H1 (cell line): ENCODE data around the gene TRAF3IP1. TPM values are rescaled to one million over a fixed set of nuclear protein-coding genes. Genes with fewer than 3 reads are reported as not detected.

ENCODE experiments used
- CTCF ChIA-PET: fragments of 300-600 bp; sonication (Branson Sonifier 250); formaldehyde crosslinking; loops from one replicate; lab custom pipeline; 2021; ENCODE audit not compliant: partially characterized antibody; lab: Charles Lee
- POLR2A ChIA-PET: fragments of 300-600 bp; sonication (Branson Sonifier 250); formaldehyde crosslinking; loops from one replicate; lab custom pipeline; 2021; ENCODE audit warnings: inconsistent platforms; ENCODE audit not compliant: partially characterized antibody; lab: Charles Lee
- DNase-seq, 2 experiments: peaks; one replicate each; pipeline versions ENCODE4 v3.0.0 to v3.0.0-alpha.2; 2010 to 2022; ENCODE audit warnings: low spot score in 2 of 2, low read depth in 1 of 2, mixed read lengths in 1 of 2
- FAIRE-seq: peaks from 2 replicates; lab custom pipeline; 2011; peaks lifted over from hg19 to GRCh38; lab: Jason Lieb, UNC
- H2AFZ ChIP-seq: 2 replicates; pipeline ENCODE4 v1.8.1; 2012; ENCODE audit warnings: low read length, inconsistent platforms
- H2AK5ac ChIP-seq: 2 replicates; pipeline ENCODE4 v1.6.1; 2013; ENCODE audit warnings: low read depth, low read length
- H2BK120ac ChIP-seq: replicated peaks from 2 replicates; pipeline ENCODE3; 2013; ENCODE audit warnings: low read depth, low read length, inconsistent platforms
- H2BK12ac ChIP-seq: 2 replicates; pipeline ENCODE4 v1.6.1; 2013; ENCODE audit warnings: low read depth, low read length
- H2BK15ac ChIP-seq: 2 replicates; pipeline ENCODE4 v1.6.1; 2013; ENCODE audit warnings: low read length
- H2BK20ac ChIP-seq: 2 replicates; pipeline ENCODE4 v1.6.1; 2013; ENCODE audit warnings: low read length
- H2BK5ac ChIP-seq: 2 replicates; pipeline ENCODE4 v1.6.1; 2013; ENCODE audit warnings: low read depth, low read length
- H3K14ac ChIP-seq: 2 replicates; pipeline ENCODE4 v1.6.1; 2013; ENCODE audit warnings: inconsistent platforms; ENCODE audit not compliant: insufficient read length
- H3K18ac ChIP-seq: 2 replicates; pipeline ENCODE4 v1.6.1; 2013; ENCODE audit warnings: low read length; ENCODE audit errors: extremely low read depth
- H3K23ac ChIP-seq: 2 replicates; pipeline ENCODE4 v1.6.1; 2013; ENCODE audit warnings: inconsistent platforms; ENCODE audit not compliant: insufficient read length
- H3K23me2 ChIP-seq: 2 replicates; pipeline ENCODE4 v1.6.1; 2013; ENCODE audit warnings: low read depth, low read length
- H3K27ac ChIP-seq: 2 replicates; pipeline ENCODE4 v1.6.1; 2011; ENCODE audit warnings: low read depth, low read length, inconsistent platforms
- H3K27me3 ChIP-seq, 4 experiments: replicated peaks in 1 of 4; 1 replicate in 1 of 4; 2 replicates in 3 of 4; pipeline versions ENCODE4 v1.6.1 to v1.8.1; 2011 to 2013; ENCODE audit warnings: low read length in 3 of 4, mild to moderate bottlenecking in 3 of 4, inconsistent platforms in 2 of 4, mixed read lengths in 2 of 4, moderate library complexity in 1 of 4; ENCODE audit not compliant: control insufficient read depth in 3 of 4, insufficient read depth in 3 of 4; ENCODE audit errors: extremely low read depth in 1 of 4
- H3K36me3 ChIP-seq, 4 experiments: 2 replicates each; pipeline versions ENCODE4 v1.6.1 to v1.8.1; 2011 to 2013; ENCODE audit warnings: mild to moderate bottlenecking in 4 of 4, low read length in 3 of 4, moderate library complexity in 2 of 4, control low read depth in 1 of 4, inconsistent platforms in 1 of 4; ENCODE audit not compliant: insufficient read depth in 4 of 4, control insufficient read depth in 2 of 4
- H3K4ac ChIP-seq: replicated peaks from 2 replicates; pipeline ENCODE3; 2013; ENCODE audit warnings: low read length, low read depth, mixed read lengths, inconsistent platforms; ENCODE audit not compliant: insufficient read length
- H3K4me1 ChIP-seq, 4 experiments: replicated peaks in 1 of 4; 1 replicate in 1 of 4; 2 replicates in 3 of 4; pipeline versions ENCODE4 v1.6.1 to v1.8.1; 2011 to 2013; ENCODE audit warnings: low read length in 3 of 4, inconsistent platforms in 2 of 4, mixed read lengths in 1 of 4; ENCODE audit not compliant: insufficient read depth in 4 of 4, control insufficient read depth in 3 of 4
- H3K4me2 ChIP-seq, 2 experiments: 2 replicates each; pipeline versions ENCODE4 v1.6.1 to v1.8.1; 2011 to 2013; ENCODE audit warnings: low read depth in 2 of 2, low read length in 2 of 2, control low read depth in 1 of 2, inconsistent platforms in 1 of 2, mild to moderate bottlenecking in 1 of 2; ENCODE audit not compliant: insufficient read depth in 1 of 2
- H3K4me3 ChIP-seq, 4 experiments: fragments of 200-600, 300-600 bp in 1 of 4; sonication (generic), shearing (Covaris generic), sonication (Bioruptor Twin) in 1 of 4; 2 replicates each; pipeline versions ENCODE4 v1.5.1 to v1.8.1; 2011 to 2016; ENCODE audit warnings: low read length in 4 of 4, low read depth in 3 of 4, control low read depth in 2 of 4, inconsistent platforms in 2 of 4, mild to moderate bottlenecking in 2 of 4, mixed read lengths in 1 of 4, moderate library complexity in 1 of 4; ENCODE audit not compliant: insufficient read depth in 2 of 4; ENCODE audit errors: extremely low read depth in 1 of 4
- H3K56ac ChIP-seq: replicated peaks from 2 replicates; pipeline ENCODE3; 2013; ENCODE audit warnings: low read depth, mild to moderate bottlenecking, mixed read lengths, low read length, inconsistent platforms; ENCODE audit not compliant: insufficient read length
- H3K79me1 ChIP-seq: 2 replicates; pipeline ENCODE4 v1.6.1; 2013; ENCODE audit warnings: low read depth, low read length, control low read depth
- H3K79me2 ChIP-seq, 2 experiments: 2 replicates each; pipeline versions ENCODE4 v1.6.1 to v1.8.1; 2012 to 2013; ENCODE audit warnings: low read length in 2 of 2, mild to moderate bottlenecking in 2 of 2, inconsistent platforms in 1 of 2; ENCODE audit not compliant: insufficient read depth in 2 of 2, control insufficient read depth in 1 of 2
- H3K9ac ChIP-seq, 4 experiments: replicated peaks in 1 of 4; 1 replicate in 1 of 4; 2 replicates in 3 of 4; pipeline versions ENCODE4 v1.6.1 to v1.8.1; 2011 to 2013; ENCODE audit warnings: low read depth in 3 of 4, low read length in 3 of 4, control low read depth in 2 of 4, mild to moderate bottlenecking in 2 of 4, moderate library complexity in 2 of 4, inconsistent platforms in 1 of 4; ENCODE audit errors: extremely low read depth in 1 of 4
- H3K9me3 ChIP-seq, 2 experiments: 2 replicates each; pipeline versions ENCODE4 v1.6.1 to v1.8.1; 2012 to 2013; ENCODE audit warnings: mild to moderate bottlenecking in 2 of 2, moderate library complexity in 2 of 2, control low read depth in 1 of 2, inconsistent platforms in 1 of 2, low read depth in 1 of 2, low read length in 1 of 2, mixed read lengths in 1 of 2; ENCODE audit not compliant: insufficient read depth in 2 of 2
- H4K20me1 ChIP-seq, 2 experiments: replicated peaks in 1 of 2; 2 replicates each; pipeline versions ENCODE3 to v1.8.1; 2011 to 2013; ENCODE audit warnings: inconsistent platforms in 2 of 2, low read length in 2 of 2, mild to moderate bottlenecking in 1 of 2; ENCODE audit not compliant: insufficient read depth in 2 of 2, control insufficient read depth in 1 of 2
- H4K5ac ChIP-seq: 2 replicates; pipeline ENCODE4 v1.6.1; 2013; ENCODE audit warnings: low read length, low read depth, mixed read lengths, inconsistent platforms; ENCODE audit not compliant: insufficient read length
- H4K8ac ChIP-seq: 2 replicates; pipeline ENCODE4 v1.8.0; 2013; ENCODE audit warnings: mild to moderate bottlenecking, moderate library complexity, low read length, inconsistent platforms; ENCODE audit not compliant: insufficient read depth; ENCODE audit errors: extremely low read depth
- H4K91ac ChIP-seq: replicated peaks from 2 replicates; pipeline ENCODE3; 2013; ENCODE audit warnings: low read length, mixed read lengths, inconsistent platforms; ENCODE audit not compliant: insufficient read length
- CHD2 ChIP-seq: IDR thresholded peaks from 2 replicates; pipeline ENCODE4 v1.6.1; 2012; ENCODE audit warnings: low read length, improper control_type of control experiment
- MAFK ChIP-seq: IDR thresholded peaks from 2 replicates; pipeline ENCODE4 v1.6.1; 2012; ENCODE audit warnings: low read depth, mild to moderate bottlenecking, improper control_type of control experiment, low read length
- SAP30 ChIP-seq: fragments of 300-600 bp; sonication (generic); IDR thresholded peaks from 2 replicates; pipeline ENCODE4 v1.7.1; 2012; ENCODE audit warnings: low read length, moderate library complexity, mild to moderate bottlenecking, inconsistent platforms; ENCODE audit not compliant: insufficient read depth, insufficient replicate concordance
- SIX5 ChIP-seq: IDR thresholded peaks from 2 replicates; pipeline ENCODE4 v1.6.1; 2011; ENCODE audit warnings: mild to moderate bottlenecking, low read depth, low read length
- WGBS, 2 experiments: shearing (Covaris generic) in 1 of 2; methylation state at CpG; one replicate each; pipeline versions ENCODE4 v1.1.6 to v1.1.7; 2013 to 2015; ENCODE audit warnings: low lambda C conversion rate in 2 of 2, mixed read lengths in 2 of 2, inconsistent platforms in 1 of 2, low coverage in 1 of 2, missing lambda C conversion rate in 1 of 2; ENCODE audit not compliant: insufficient replicate concordance in 2 of 2, insufficient coverage in 1 of 2, insufficient read length in 1 of 2; ENCODE audit errors: extremely low coverage in 1 of 2, missing lambda C conversion rate in 1 of 2; 5-methylcytosine and 5-hydroxymethylcytosine counted together
- polyA plus RNA-seq, 7 experiments: library from polyadenylated mRNA; depleted of rRNA in 3 of 7; stranded (reverse) in 5 of 7; unstranded in 2 of 7; fragments of >200 nt in 5 of 7; fragments of 200-250 nt in 2 of 7; gene quantifications; 1 replicate in 5 of 7; 2 replicates in 1 of 7; 4 replicates in 1 of 7; pipeline versions ENCODE4 v1.2.1 to v1.2.3, GENCODE V29; 2011 to 2013; ENCODE audit warnings: missing spikeins in 2 of 7, mixed read lengths in 2 of 7
- total RNA-seq: library from RNA; stranded (reverse); fragmentation: NEBNext Ultra II Directional; extraction: Animal tissue kit (Norgen Biotek cat#: 25700); gene quantifications from 2 replicates; pipeline ENCODE4 v1.2.1, GENCODE V29; 2021
- TF ChIP-seq, protein P1 (sequence below): IDR thresholded peaks from 2 replicates; pipeline ENCODE4 v1.6.1; 2012; ENCODE audit warnings: inconsistent platforms

The TRAF3IP1 gene
- total and polyA plus RNA-seq, 2 of the 8 experiments (the other 6 are each of a cell fraction or from before 2014, with no cell fraction given), result 2.3 to 17.5 TPM

- FAIRE-seq, result no peak
- POLR2A ChIA-PET, result interaction anchor here (0.7 kb wide), 1 partner anchor 10 kb away, joined by 3 read pairs; no protein-coding TSS in a partner anchor
Measured at GRCh38 chr2:238438856-238439849, 118.8 kb downstream of the TRAF3IP1 start.

More at GRCh38 chr2:238438856-238439849, 118.8 kb downstream of the TRAF3IP1 start:
- no peak overlapping the region for H3K14ac ChIP-seq
- no peak overlapping the region for H2BK20ac ChIP-seq
- H3K4me3 ChIP-seq, result no peak overlapping the region
- H4K8ac ChIP-seq, result no peak overlapping the region
- no peak overlapping the region; a peak in 1 of 7 replicates for H3K9ac ChIP-seq
- H2BK5ac ChIP-seq, result no peak overlapping the region
- no peak for DNase-seq
- CTCF ChIA-PET, result interaction anchor here (1.0 to 1.7 kb wide), 2 partner anchors 68 to 87 kb away, joined by 3 read pairs; no protein-coding TSS in a partner anchor
- no peak overlapping the region for H2AFZ ChIP-seq
- H3K4me1 ChIP-seq, result no peaks in the 10 kb centered on the region
- no peak overlapping the region for H2BK120ac ChIP-seq
- no peak overlapping the region for H3K4me2 ChIP-seq
- H4K5ac ChIP-seq, result no peak overlapping the region
- H2BK15ac ChIP-seq, result no peak overlapping the region
- H3K27ac ChIP-seq, result no peak overlapping the region
- H3K9me3 ChIP-seq, result no peaks in the 10 kb centered on the region
- H3K23ac ChIP-seq, result no peak overlapping the region
- peaks cover 9 to 28% of the 10 kb centered on the region in 2 experiments for H4K20me1 ChIP-seq
- H3K27me3 ChIP-seq, result no peaks in the 10 kb centered on the region
- H3K23me2 ChIP-seq, result no peaks in the 10 kb centered on the region
- no peak overlapping the region for H3K56ac ChIP-seq
- peaks cover 3 to 32% (median 9%) of the 10 kb centered on the region in 4 experiments; a peak in 6 of 8 replicates for H3K36me3 ChIP-seq
- H3K79me1 ChIP-seq, result peaks cover 13% of the 10 kb centered on the region
- no peak overlapping the region for H2AK5ac ChIP-seq
- H3K79me2 ChIP-seq, result peaks cover 8 to 69% of the 10 kb centered on the region in 2 experiments
- no peak overlapping the region for H4K91ac ChIP-seq
- no peak overlapping the region for H3K4ac ChIP-seq
- 90% methylated on average over 24 of the region's 24 CpGs; no CpG with 5 or more reads in 1 of the 2 experiments for WGBS, 2 experiments
- H2BK12ac ChIP-seq, result no peak overlapping the region
- TF ChIP-seq MAFK (no peak), SIX5 (no peak), SAP30 (no peak), CHD2 (no peak)
- TF ChIP-seq, protein P1, sequence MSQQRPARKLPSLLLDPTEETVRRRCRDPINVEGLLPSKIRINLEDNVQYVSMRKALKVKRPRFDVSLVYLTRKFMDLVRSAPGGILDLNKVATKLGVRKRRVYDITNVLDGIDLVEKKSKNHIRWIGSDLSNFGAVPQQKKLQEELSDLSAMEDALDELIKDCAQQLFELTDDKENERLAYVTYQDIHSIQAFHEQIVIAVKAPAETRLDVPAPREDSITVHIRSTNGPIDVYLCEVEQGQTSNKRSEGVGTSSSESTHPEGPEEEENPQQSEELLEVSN, result no peak
- H3K18ac ChIP-seq, result no peak overlapping the region
